ENCODE data around the gene KIF4A.

The KIF4A gene

DNA sequence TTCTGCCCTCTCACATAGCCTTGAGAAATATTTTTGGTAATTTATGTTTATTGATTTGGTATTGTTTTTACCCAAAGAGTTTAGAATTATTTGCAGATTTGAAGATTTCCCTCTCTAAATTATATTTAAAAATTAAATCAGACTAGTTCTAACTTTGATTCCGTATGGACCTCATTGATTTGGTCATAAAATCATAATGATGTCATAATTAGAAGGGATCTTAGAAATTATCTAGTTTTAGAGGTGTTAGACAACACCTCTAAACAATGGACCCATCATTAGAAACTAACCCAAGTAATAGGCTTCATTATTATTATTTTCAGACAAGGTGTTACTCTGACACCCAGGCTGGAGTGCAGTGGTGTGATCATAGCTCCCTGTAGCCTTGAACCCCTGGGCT, 178.8 kb downstream of the KIF4A start:
- no peak for DNase-seq
- intact Hi-C loops (cut with DNase I), result no loop called here
